Endothelial cell of umbilical vein (primary cell): ENCODE data around the gene CHL1. TPM values are rescaled to one million over a fixed set of nuclear protein-coding genes. Genes with fewer than 3 reads are reported as not detected.

Source experiments
- BruUV-seq: library from RNA; stranded (reverse); fragments of 400-500 nt; replicated peaks from 2 replicates; lab custom pipeline; 2021; lab: Mats Ljungman, UMichigan
- CTCF ChIA-PET: fragments of 300-600, 350-600 bp; sonication (Branson Sonifier 250); formaldehyde crosslinking; loops from one replicate; lab custom pipeline; 2021; ENCODE audit warnings: antibody characterized with exemption, inconsistent platforms; lab: Charles Lee
- POLR2A ChIA-PET: fragments of 300-600, 350-600 bp; sonication (Branson Sonifier 250); formaldehyde crosslinking; loops from one replicate; lab custom pipeline; 2021; ENCODE audit warnings: antibody characterized with exemption, inconsistent platforms; lab: Charles Lee
- DNase-seq: peaks from one replicate; pipeline ENCODE4 v3.0.0-alpha.2; 2011; ENCODE audit warnings: low read depth, low spot score
- FAIRE-seq: peaks from 2 replicates; lab custom pipeline; 2011; peaks lifted over from hg19 to GRCh38; lab: Jason Lieb, UNC
- H2AFZ ChIP-seq: 2 replicates; pipeline ENCODE4 v1.6.0; 2012; ENCODE audit warnings: low read depth, low read length, control low read depth, inconsistent platforms
- H3K27ac ChIP-seq: 2 replicates; pipeline ENCODE4 v1.5.1; 2011; ENCODE audit warnings: low read depth, mild to moderate bottlenecking, control low read depth, low read length, moderate library complexity; ENCODE audit not compliant: insufficient read depth
- H3K27me3 ChIP-seq, 2 experiments: 2 replicates each; pipeline versions ENCODE4 v1.6.0 to v1.6.1; 2011; ENCODE audit warnings: low read length in 2 of 2, mixed read lengths in 1 of 2; ENCODE audit not compliant: control insufficient read depth in 2 of 2, insufficient read depth in 2 of 2
- H3K36me3 ChIP-seq, 2 experiments: 2 replicates in 1 of 2; 3 replicates in 1 of 2; pipeline ENCODE4 v1.5.1; 2011; ENCODE audit warnings: low read length in 2 of 2, mild to moderate bottlenecking in 1 of 2, moderate library complexity in 1 of 2; ENCODE audit not compliant: control insufficient read depth in 2 of 2, insufficient read depth in 2 of 2; ENCODE audit errors: extremely low read depth in 1 of 2
- H3K4me1 ChIP-seq: 3 replicates; pipeline ENCODE4 v1.5.1; 2011; ENCODE audit warnings: mild to moderate bottlenecking, low read length; ENCODE audit not compliant: control insufficient read depth, insufficient read depth; ENCODE audit errors: extremely low read depth
- H3K4me2 ChIP-seq: 2 replicates; pipeline ENCODE4 v1.6.1; 2011; ENCODE audit warnings: low read length, control low read depth, mixed read lengths; ENCODE audit not compliant: insufficient read depth
- H3K4me3 ChIP-seq, 3 experiments: fragments of 200-600 bp in 1 of 3; sonication (generic), shearing (Covaris generic) in 1 of 3; replicated peaks in 1 of 3; 2 replicates each; pipeline ENCODE4 v1.5.1; 2011 to 2016; ENCODE audit warnings: control low read depth in 3 of 3, low read length in 3 of 3, mild to moderate bottlenecking in 2 of 3, inconsistent platforms in 1 of 3, low read depth in 1 of 3, moderate library complexity in 1 of 3; ENCODE audit not compliant: insufficient read depth in 1 of 3
- H3K79me2 ChIP-seq: 2 replicates; pipeline ENCODE4 v1.6.0; 2012; ENCODE audit warnings: low read length, inconsistent platforms; ENCODE audit not compliant: control insufficient read depth, insufficient read depth
- H3K9ac ChIP-seq: replicated peaks from 2 replicates; pipeline ENCODE3; 2011; ENCODE audit warnings: low read length, control low read depth; ENCODE audit not compliant: insufficient read depth; ENCODE audit errors: extremely low read depth
- H3K9me1 ChIP-seq: replicated peaks from 3 replicates; pipeline ENCODE4 v1.6.0; 2011; ENCODE audit warnings: mild to moderate bottlenecking, low read length; ENCODE audit not compliant: control insufficient read depth, insufficient read depth; ENCODE audit errors: extremely low read depth
- H3K9me3 ChIP-seq: replicated peaks from 2 replicates; pipeline ENCODE4 v1.5.1; 2012; ENCODE audit warnings: low read length, inconsistent platforms; ENCODE audit not compliant: control insufficient read depth, insufficient read depth
- H4K20me1 ChIP-seq: replicated peaks from 2 replicates; pipeline ENCODE3; 2011; ENCODE audit warnings: mild to moderate bottlenecking, low read length; ENCODE audit not compliant: control insufficient read depth, insufficient read depth; ENCODE audit errors: extremely low read depth
- CTCF ChIP-seq, 2 donors: IDR thresholded peaks; 1 replicate in 1 of 2; 2 replicates in 1 of 2; pipeline ENCODE4 v1.5.1; 2011; ENCODE audit warnings: low read length in 2 of 2, mild to moderate bottlenecking in 2 of 2, moderate library complexity in 2 of 2, control low read depth in 1 of 2, inconsistent platforms in 1 of 2, low read depth in 1 of 2; ENCODE audit not compliant: insufficient read depth in 1 of 2; ENCODE audit errors: extremely low read depth in 1 of 2
- EZH2 ChIP-seq: IDR thresholded peaks from 2 replicates; pipeline ENCODE4 v1.6.1; 2012; ENCODE audit warnings: borderline replicate concordance, low read depth, mild to moderate bottlenecking, moderate library complexity, low read length, inconsistent platforms; ENCODE audit not compliant: severe bottlenecking
- FOS ChIP-seq: IDR thresholded peaks from 2 replicates; pipeline ENCODE4 v1.6.1; 2011; ENCODE audit warnings: mild to moderate bottlenecking, low read length, moderate library complexity, borderline replicate concordance; ENCODE audit not compliant: insufficient read depth
- GATA2 ChIP-seq: IDR thresholded peaks from 2 replicates; pipeline ENCODE4 v1.7.0; 2011; ENCODE audit warnings: low read depth, mild to moderate bottlenecking, moderate library complexity, mixed read lengths, low read length; ENCODE audit not compliant: insufficient read length, insufficient read depth
- MAX ChIP-seq: IDR thresholded peaks from 2 replicates; pipeline ENCODE4 v1.6.1; 2011; ENCODE audit not compliant: insufficient read depth, insufficient read length
- POLR2A ChIP-seq: IDR thresholded peaks from 2 replicates; pipeline ENCODE4 v1.6.1; 2012; ENCODE audit warnings: low read depth, mild to moderate bottlenecking, control low read depth, low read length
- POLR2AphosphoS5 ChIP-seq: IDR thresholded peaks from 2 replicates; pipeline ENCODE4 v1.6.1; 2012; ENCODE audit warnings: low read depth, mild to moderate bottlenecking, control low read depth, low read length, moderate library complexity; ENCODE audit not compliant: insufficient read depth
- dilution Hi-C: fragments of 300-500 bp; cut with MboI; formaldehyde crosslinking; loops from one replicate; pipeline ENCODE4 v1.15.0; 2019; ENCODE audit warnings: low sequenced_read_pairs; ENCODE audit not compliant: extremely low pct_ligation_motif_present
- intact Hi-C: fragments of 100-400 bp; cut with micrococcal nuclease; formaldehyde crosslinking; loops from one replicate; pipeline ENCODE4 v1.10.0; 2022
- polyA plus RNA-seq, 4 experiments: library from polyadenylated mRNA; depleted of rRNA in 3 of 4; stranded (reverse) in 3 of 4; unstranded in 1 of 4; fragments of >200 nt; gene quantifications; 2 replicates each; pipeline versions ENCODE4 v1.2.1 to v1.2.3, GENCODE V29; 2011 to 2012; ENCODE audit warnings: missing spikeins in 1 of 4
- total RNA-seq: library from RNA; stranded (reverse); gene quantifications from 2 replicates; pipeline ENCODE4 v1.2.3, GENCODE V29; 2021

The CHL1 gene
- total and polyA plus RNA-seq, 2 donors (not counting 3 experiments of a cell fraction or from before 2014, with no cell fraction given), result not detected

DNA sequence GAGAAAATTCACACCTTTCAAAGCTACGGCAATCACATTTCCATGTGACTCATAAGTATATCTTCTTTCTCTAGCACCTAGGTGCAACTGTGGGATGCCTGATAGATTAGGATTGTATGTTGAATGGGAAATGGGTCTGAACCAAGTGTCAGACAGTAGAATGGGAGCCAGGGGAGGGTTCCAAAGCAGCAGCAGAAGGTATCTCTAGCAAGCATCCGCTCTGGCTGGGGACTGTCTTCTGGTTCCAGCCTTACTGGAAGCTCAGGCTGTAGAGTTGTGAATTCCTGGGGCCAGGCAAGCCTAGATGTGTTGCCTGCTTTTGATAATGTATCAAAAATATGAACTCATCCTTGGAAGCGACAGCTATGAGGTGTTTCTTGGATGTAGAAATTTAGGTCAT lies 2.1 kb upstream of the CHL1 start:
- Histone ChIP-seq H3K9me3 (no peaks in the 10 kb centered on the region), H4K20me1 (no peaks in the 10 kb centered on the region), H3K79me2 (no peaks in the 10 kb centered on the region), H3K27me3 (no peaks in the 10 kb centered on the region), H3K4me1 (no peaks in the 10 kb centered on the region), H2AFZ (no peak overlapping the region), H3K9ac (no peak overlapping the region), H3K4me2 (no peak overlapping the region), H3K36me3 (no peaks in the 10 kb centered on the region), H3K27ac (no peak overlapping the region), H3K9me1 (no peaks in the 10 kb centered on the region), H3K4me3 (no peak overlapping the region)
- POLR2A ChIA-PET, result no interaction called here
- intact Hi-C loops (no loop called here), dilution Hi-C loops (no loop called here)
- no TSS peak for BruUV-seq
- FAIRE-seq (no peak), DNase-seq (no peak)
- TF ChIP-seq MAX (no peak), POLR2AphosphoS5 (no peak), GATA2 (no peak), CTCF (IDR thresholded peaks at IDR 0.05; ENCODE audit: extremely low read depth in 1 of 2, insufficient read depth in 1 of 2, low read depth in 1 of 2, low read length in 2 of 2) (no peak), POLR2A (no peak), EZH2 (no peak), FOS (no peak)
- CTCF ChIA-PET, result no interaction called here
